Caco-2 (cell line): ENCODE data around the gene LTBP2. TPM values are rescaled to one million over a fixed set of nuclear protein-coding genes. Genes with fewer than 3 reads are reported as not detected.

ENCODE experiments used
- BruUV-seq: library from RNA; stranded (reverse); fragments of 400-500 nt; replicated peaks from 2 replicates; lab custom pipeline; 2021; lab: Mats Ljungman, UMichigan
- CTCF ChIA-PET: fragments of 300-600 bp; sonication (Branson Sonifier 250); formaldehyde crosslinking; loops from one replicate; lab custom pipeline; 2022; ENCODE audit warnings: antibody characterized with exemption; lab: Charles Lee
- POLR2A ChIA-PET: fragments of 300-600 bp; sonication (Branson Sonifier 250); formaldehyde crosslinking; loops from one replicate; lab custom pipeline; 2022; ENCODE audit warnings: antibody characterized with exemption; lab: Charles Lee
- DNase-seq, 2 experiments: peaks; one replicate each; pipeline versions ENCODE4 v3.0.0 to v3.0.0-alpha.2; 2020 to 2022
- H3K27me3 ChIP-seq: replicated peaks from 2 replicates; pipeline ENCODE4 v1.6.0; 2011; ENCODE audit warnings: low read length; ENCODE audit not compliant: control insufficient read depth, insufficient read depth
- H3K36me3 ChIP-seq: 2 replicates; pipeline ENCODE4 v1.5.1; 2011; ENCODE audit warnings: low read length; ENCODE audit not compliant: control insufficient read depth, insufficient read depth
- H3K4me1 ChIP-seq: fragments of 250-450 bp; sonication (Bioruptor Pico); 2 replicates; pipeline ENCODE4 v1.5.1; 2020; ENCODE audit warnings: mild to moderate bottlenecking
- H3K4me3 ChIP-seq: 2 replicates; pipeline ENCODE4 v1.5.1; 2011; ENCODE audit warnings: low read depth, mild to moderate bottlenecking, control low read depth, low read length
- H3K9me3 ChIP-seq: fragments of 250-450 bp; sonication (Bioruptor Pico); 2 replicates; pipeline ENCODE4 v1.5.1; 2020; ENCODE audit warnings: mild to moderate bottlenecking, moderate library complexity
- H3K27ac Mint-ChIP-seq: one replicate; pipeline ENCODE4 v1.8.0; 2022; ENCODE audit warnings: mixed read lengths; ENCODE audit not compliant: unreplicated experiment
- H3K27me3 Mint-ChIP-seq: one replicate; pipeline ENCODE4 v1.8.0; 2022; ENCODE audit warnings: mixed read lengths; ENCODE audit not compliant: insufficient read depth, unreplicated experiment
- H3K36me3 Mint-ChIP-seq: one replicate; pipeline ENCODE4 v1.8.0; 2022; ENCODE audit warnings: mild to moderate bottlenecking, mixed read lengths; ENCODE audit not compliant: insufficient read depth, unreplicated experiment
- H3K4me1 Mint-ChIP-seq: one replicate; pipeline ENCODE4 v1.8.0; 2022; ENCODE audit warnings: low read depth, mixed read lengths; ENCODE audit not compliant: unreplicated experiment
- H3K4me3 Mint-ChIP-seq: one replicate; pipeline ENCODE4 v1.8.0; 2022; ENCODE audit warnings: mild to moderate bottlenecking, moderate library complexity, mixed read lengths; ENCODE audit not compliant: unreplicated experiment
- H3K9me3 Mint-ChIP-seq: one replicate; pipeline ENCODE4 v1.8.0; 2022; ENCODE audit warnings: mixed read lengths; ENCODE audit not compliant: unreplicated experiment
- CTCF ChIP-seq, 2 experiments: fragments of 200-600 bp in 1 of 2; IDR thresholded peaks; 1 replicate in 1 of 2; 2 replicates in 1 of 2; pipeline versions ENCODE4 v1.5.1 to v1.8.0; 2011 to 2022; ENCODE audit warnings: antibody characterized with exemption in 1 of 2, control low read depth in 1 of 2, inconsistent platforms in 1 of 2, low read depth in 1 of 2, low read length in 1 of 2, mild to moderate bottlenecking in 1 of 2, moderate library complexity in 1 of 2; ENCODE audit not compliant: insufficient read depth in 1 of 2, severe bottlenecking in 1 of 2, unreplicated experiment in 1 of 2
- intact Hi-C: fragments of 100-400 bp; cut with micrococcal nuclease; formaldehyde crosslinking; loops from one replicate; pipeline ENCODE4 v1.10.0; 2022; ENCODE audit not compliant: unreplicated experiment
- total RNA-seq: library from RNA; stranded (reverse); gene quantifications from 2 replicates; pipeline ENCODE4 v1.2.3, GENCODE V29; 2022

Gene LTBP2
- total RNA-seq, 1 experiment from 2014 or later: 0.86 TPM

GRCh38 chr14:74648601-74649000 lies 36.6 kb upstream of the LTBP2 start:
- no peaks in the 10 kb centered on the region for H3K9me3 Mint-ChIP-seq
- no peak for TF ChIP-seq CTCF (IDR thresholded peaks at IDR 0.05; ENCODE audit: insufficient read depth in 1 of 2, low read depth in 1 of 2, low read length in 1 of 2, severe bottlenecking in 1 of 2, unreplicated experiment in 1 of 2)
- peaks cover 7% of the 10 kb centered on the region for H3K36me3 Mint-ChIP-seq
- Histone ChIP-seq H3K27me3 (no peaks in the 10 kb centered on the region), H3K4me3 (no peak overlapping the region), H3K9me3 (no peaks in the 10 kb centered on the region), H3K4me1 (no peaks in the 10 kb centered on the region), H3K36me3 (no peaks in the 10 kb centered on the region)
- DNase-seq: no peak
- intact Hi-C loops: no loop called here
- no TSS peak for BruUV-seq
- H3K27ac Mint-ChIP-seq: no peak overlapping the region
- POLR2A ChIA-PET: no interaction called here
- no peaks in the 10 kb centered on the region for H3K4me1 Mint-ChIP-seq
- H3K27me3 Mint-ChIP-seq: no peaks in the 10 kb centered on the region
- CTCF ChIA-PET: interaction anchor here (3.0 kb wide), 1 partner anchor 40 kb away, joined by 8 read pairs; no protein-coding TSS in a partner anchor
- no peak overlapping the region for H3K4me3 Mint-ChIP-seq

- no peaks in the 10 kb centered on the region for H3K4me1 ChIP-seq
- no TSS peak for BruUV-seq
- POLR2A ChIA-PET: interaction anchor here (0.9 kb wide), 1 partner anchor 10 kb away, joined by 3 read pairs; no protein-coding TSS in a partner anchor
- no peak for TF ChIP-seq CTCF (IDR thresholded peaks at IDR 0.05; ENCODE audit: insufficient read depth in 1 of 2, low read depth in 1 of 2, low read length in 1 of 2, severe bottlenecking in 1 of 2, unreplicated experiment in 1 of 2)
- H3K36me3 ChIP-seq: no peaks in the 10 kb centered on the region
- CTCF ChIA-PET: interaction anchor here (3.0 kb wide), 1 partner anchor 39 kb away, joined by 8 read pairs; no protein-coding TSS in a partner anchor
- DNase-seq: no peak
- Mint-ChIP-seq H3K36me3 (peaks cover 7% of the 10 kb centered on the region), H3K27ac (no peak overlapping the region), H3K9me3 (no peaks in the 10 kb centered on the region), H3K27me3 (no peaks in the 10 kb centered on the region), H3K4me3 (no peak overlapping the region), H3K4me1 (no peaks in the 10 kb centered on the region)
- H3K4me3 ChIP-seq: no peak overlapping the region
- no peaks in the 10 kb centered on the region for H3K9me3 ChIP-seq
- no peaks in the 10 kb centered on the region for H3K27me3 ChIP-seq
- intact Hi-C loops: no loop called here
Measured at GRCh38 chr14:74647678-74648461, 35.8 kb upstream of the LTBP2 start.

GRCh38 chr14:74647061-74647677 lies 35.1 kb upstream of the LTBP2 start:
- Histone ChIP-seq H3K36me3 (no peaks in the 10 kb centered on the region), H3K9me3 (no peaks in the 10 kb centered on the region), H3K4me3 (no peak overlapping the region), H3K4me1 (no peaks in the 10 kb centered on the region), H3K27me3 (no peaks in the 10 kb centered on the region)
- H3K9me3 Mint-ChIP-seq: no peaks in the 10 kb centered on the region
- no peaks in the 10 kb centered on the region for H3K4me1 Mint-ChIP-seq
- H3K27me3 Mint-ChIP-seq: no peaks in the 10 kb centered on the region
- no peak overlapping the region for H3K27ac Mint-ChIP-seq
- CTCF ChIA-PET: interaction anchor here (3.0 kb wide), 1 partner anchor 38 kb away, joined by 8 read pairs; no protein-coding TSS in a partner anchor
- BruUV-seq: no TSS peak
- TF ChIP-seq CTCF (IDR thresholded peaks at IDR 0.05; ENCODE audit: insufficient read depth in 1 of 2, low read depth in 1 of 2, low read length in 1 of 2, severe bottlenecking in 1 of 2, unreplicated experiment in 1 of 2): no peak
- no peak overlapping the region for H3K4me3 Mint-ChIP-seq
- peaks cover 7% of the 10 kb centered on the region for H3K36me3 Mint-ChIP-seq
- intact Hi-C loops: no loop called here
- DNase-seq: no peak
- POLR2A ChIA-PET: interaction anchor here (0.9 kb wide), 1 partner anchor 9 kb away, joined by 3 read pairs; no protein-coding TSS in a partner anchor
